HepG2 (cell line): ENCODE measurements around the gene SLC6A12. TPM values are rescaled to one million over a fixed set of nuclear protein-coding genes. Genes with fewer than 3 reads are reported as not detected.

Experiments
- ATAC-seq: fragments of 200-7000 bp; cut with Tn5 transposase; 3 replicates; pipeline ENCODE4 v1.9.1; 2020; ENCODE audit warnings: mild to moderate bottlenecking, moderate library complexity
- BruUV-seq: library from RNA; stranded (reverse); fragments of 400-500 nt; replicated peaks from 2 replicates; lab custom pipeline; 2021; lab: Mats Ljungman, UMichigan
- CTCF ChIA-PET: fragments of 300-600 bp; formaldehyde crosslinking; extraction: SDS; loops from one replicate; lab custom pipeline; 2021; ENCODE audit warnings: low total read pairs, inconsistent platforms, low intra/inter-chr PET ratio; lab: Yijun Ruan, JAX
- POLR2A ChIA-PET: fragments of 350-600 bp; sonication (Branson Sonifier 250); formaldehyde crosslinking; loops from one replicate; lab custom pipeline; 2020; ENCODE audit warnings: antibody characterized with exemption, inconsistent platforms; lab: Yijun Ruan, JAX
- DNase-seq: peaks from one replicate; pipeline ENCODE4 v3.0.0-alpha.2; 2015; ENCODE audit warnings: low spot score
- FAIRE-seq: peaks from 3 replicates; lab custom pipeline; 2011; peaks lifted over from hg19 to GRCh38; lab: Jason Lieb, UNC
- H2AFZ ChIP-seq: one replicate; pipeline ENCODE4 v1.6.1; 2011; ENCODE audit warnings: low read length, inconsistent platforms
- H3K27ac ChIP-seq: fragments of 300-600 bp; 3 replicates; pipeline ENCODE4 v1.8.0; 2011; ENCODE audit warnings: mixed run types, mild to moderate bottlenecking, mixed read lengths, low read length, inconsistent platforms; ENCODE audit not compliant: insufficient read depth; ENCODE audit errors: extremely low read length
- H3K27me3 ChIP-seq, 2 experiments: fragments of 200-600 bp in 1 of 2; 2 replicates in 1 of 2; 3 replicates in 1 of 2; pipeline versions ENCODE4 v1.6.0 to v1.8.0; 2011; ENCODE audit warnings: low read length in 2 of 2, mild to moderate bottlenecking in 2 of 2, moderate library complexity in 2 of 2, inconsistent platforms in 1 of 2; ENCODE audit not compliant: insufficient read depth in 2 of 2, control insufficient read depth in 1 of 2
- H3K36me3 ChIP-seq, 2 experiments: fragments of 200-600 bp in 1 of 2; replicated peaks in 1 of 2; 2 replicates in 1 of 2; 3 replicates in 1 of 2; pipeline versions ENCODE4 v1.5.1 to v1.8.0; 2011; ENCODE audit warnings: low read length in 2 of 2, inconsistent platforms in 1 of 2; ENCODE audit not compliant: insufficient read depth in 2 of 2, control insufficient read depth in 1 of 2
- H3K4me1 ChIP-seq: 2 replicates; pipeline ENCODE4 v1.5.1; 2012; ENCODE audit warnings: low read length, inconsistent platforms; ENCODE audit not compliant: insufficient read depth
- H3K4me2 ChIP-seq: 2 replicates; pipeline ENCODE4 v1.6.0; 2011; ENCODE audit warnings: low read depth, low read length, inconsistent platforms
- H3K4me3 ChIP-seq, 3 experiments: fragments of 200-600 bp in 1 of 3; sonication (generic), shearing (Covaris generic) in 1 of 3; replicated peaks in 1 of 3; 2 replicates each; pipeline ENCODE4 v1.5.1; 2011 to 2016; ENCODE audit warnings: low read length in 3 of 3, inconsistent platforms in 2 of 3, low read depth in 2 of 3, mild to moderate bottlenecking in 2 of 3, control low read depth in 1 of 3, mixed read lengths in 1 of 3; ENCODE audit not compliant: insufficient read depth in 1 of 3
- H3K79me2 ChIP-seq: one replicate; pipeline ENCODE4 v1.6.1; 2011; ENCODE audit warnings: low read length, inconsistent platforms; ENCODE audit not compliant: insufficient read depth
- H3K9ac ChIP-seq: 2 replicates; pipeline ENCODE4 v1.6.0; 2011; ENCODE audit warnings: mild to moderate bottlenecking, low read depth, low read length, inconsistent platforms; ENCODE audit not compliant: insufficient read depth
- H3K9me3 ChIP-seq: 2 replicates; pipeline ENCODE4 v1.5.1; 2012; ENCODE audit warnings: mild to moderate bottlenecking, low read length
- H4K20me1 ChIP-seq: 2 replicates; pipeline ENCODE4 v1.6.0; 2011; ENCODE audit warnings: inconsistent platforms, mild to moderate bottlenecking, low read length, moderate library complexity; ENCODE audit not compliant: insufficient read depth
- LCORL ChIP-seq, 2 experiments: fragments of 450-650 bp in 1 of 2; sonication (generic) in 1 of 2; formaldehyde crosslinking in 1 of 2; IDR thresholded peaks; 2 replicates each; pipeline versions ENCODE4 v1.5.0 to v1.6.1; 2017 to 2020; ENCODE audit warnings: antibody characterized with exemption in 1 of 2, missing genetic modification reagents in 1 of 2
- SMARCC2 ChIP-seq: fragments of 450-650 bp; IDR thresholded peaks from 2 replicates; pipeline ENCODE4 v1.6.1; 2017; ENCODE audit warnings: antibody characterized with exemption, mild to moderate bottlenecking
- TCF12 ChIP-seq, 2 experiments: fragments of 450-650 bp in 1 of 2; sonication (generic) in 1 of 2; formaldehyde crosslinking in 1 of 2; IDR thresholded peaks; 2 replicates each; pipeline versions ENCODE4 v1.6.1 to v1.8.0; 2017 to 2022; ENCODE audit warnings: antibody characterized with exemption in 1 of 2, mild to moderate bottlenecking in 1 of 2, missing genetic modification reagents in 1 of 2, moderate library complexity in 1 of 2
- ZBTB8A ChIP-seq: sonication (generic); formaldehyde crosslinking; IDR thresholded peaks from 2 replicates; pipeline ENCODE4 v1.4.0; 2020; ENCODE audit warnings: mild to moderate bottlenecking, low read depth, missing genetic modification reagents, borderline replicate concordance
- ZNF451 ChIP-seq: sonication (generic); formaldehyde crosslinking; IDR thresholded peaks from 2 replicates; pipeline ENCODE4 v1.5.0; 2020; ENCODE audit warnings: mild to moderate bottlenecking, missing genetic modification reagents
- WGBS: methylation state at CpG from one replicate; pipeline ENCODE4 v1.1.6; 2017; ENCODE audit warnings: low lambda C conversion rate; 5-methylcytosine and 5-hydroxymethylcytosine counted together
- in situ Hi-C: cut with HindIII; loops from 2 replicates; pipeline ENCODE4 v1.10.0; 2017; ENCODE audit warnings: low pct_unique_long_range_greater_than_20kb; ENCODE audit not compliant: extremely low pct_ligation_motif_present
- intact Hi-C: fragments of 100-400 bp; cut with micrococcal nuclease; formaldehyde crosslinking; loops from one replicate; pipeline ENCODE4 v1.10.0; 2022; ENCODE audit not compliant: unreplicated experiment
- polyA plus RNA-seq, 8 experiments: library from polyadenylated mRNA; depleted of rRNA in 3 of 8; stranded (reverse) in 7 of 8; unstranded in 1 of 8; fragments of >200 nt; fragmentation: Illumina TruSeq in 4 of 8; extraction: Trizol in 4 of 8; gene quantifications; 2 replicates each; pipeline versions ENCODE4 v1.2.1 to v1.2.3, GENCODE V29; 2011 to 2016; ENCODE audit warnings: low read depth in 4 of 8, missing spikeins in 1 of 8, mixed read lengths in 1 of 8; ENCODE audit not compliant: insufficient read depth in 1 of 8
- total RNA-seq, 5 experiments: library from RNA; depleted of rRNA; stranded (reverse); fragments of >200 nt; fragmentation: Illumina TruSeq; extraction: Trizol; gene quantifications; 2 replicates each; pipeline ENCODE4 v1.2.3, GENCODE V29; 2016; ENCODE audit warnings: low read depth in 1 of 5
- TF ChIP-seq, protein P1 (sequence below): sonication (generic); formaldehyde crosslinking; IDR thresholded peaks from 2 replicates; pipeline ENCODE4 v1.4.0; 2020; ENCODE audit warnings: missing genetic modification reagents

Gene SLC6A12
- total and polyA plus RNA-seq, 2 of the 13 experiments (the other 11 are each of a cell fraction or from before 2014, with no cell fraction given): 3.7 to 18.8 TPM

DNA sequence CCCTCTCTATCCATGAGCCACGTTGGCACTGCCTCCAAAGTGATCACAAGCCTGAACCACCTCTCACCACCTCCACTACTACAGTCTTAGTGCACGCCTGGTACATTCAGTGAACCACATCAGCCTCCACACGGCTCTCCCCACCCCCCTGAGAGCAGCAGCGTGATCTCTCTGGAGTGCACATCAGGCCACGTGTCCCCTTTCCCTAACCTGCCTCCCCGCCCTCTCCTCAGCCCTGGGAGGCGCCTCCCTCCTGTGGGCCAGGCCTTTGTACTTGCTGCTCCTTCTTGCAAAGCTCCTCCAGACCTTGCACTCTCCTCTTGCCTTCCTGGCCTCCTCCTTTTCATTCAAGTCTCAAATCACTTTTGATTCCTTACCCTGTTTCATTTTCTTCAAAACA lies 49.8 kb downstream of the SLC6A12 start:
- in situ Hi-C loops: no loop called here
- Histone ChIP-seq H3K27me3 (peaks cover 0 to 68% of the 10 kb centered on the region in 2 experiments; a peak in 4 of 5 replicates), H3K4me2 (0 out of 2 replicates have a peak overlapping the region, but pooled peaks have one; percentile 24), H3K79me2 (no peaks in the 10 kb centered on the region), H3K9me3 (no peaks in the 10 kb centered on the region), H3K27ac (no peak overlapping the region), H4K20me1 (0 out of 2 replicates have a peak, but pooled peaks cover 3% of the 10 kb centered on the region), H2AFZ (no peak overlapping the region), H3K4me3 (no peak overlapping the region), H3K4me1 (peaks cover 32% of the 10 kb centered on the region), H3K9ac (no peak overlapping the region), H3K36me3 (no peaks in the 10 kb centered on the region)
- peak; percentile 30 for ATAC-seq
- no peak for DNase-seq
- TF ChIP-seq ZBTB8A (CRISPR knock-in tag): no peak
- TF ChIP-seq, protein P1, sequence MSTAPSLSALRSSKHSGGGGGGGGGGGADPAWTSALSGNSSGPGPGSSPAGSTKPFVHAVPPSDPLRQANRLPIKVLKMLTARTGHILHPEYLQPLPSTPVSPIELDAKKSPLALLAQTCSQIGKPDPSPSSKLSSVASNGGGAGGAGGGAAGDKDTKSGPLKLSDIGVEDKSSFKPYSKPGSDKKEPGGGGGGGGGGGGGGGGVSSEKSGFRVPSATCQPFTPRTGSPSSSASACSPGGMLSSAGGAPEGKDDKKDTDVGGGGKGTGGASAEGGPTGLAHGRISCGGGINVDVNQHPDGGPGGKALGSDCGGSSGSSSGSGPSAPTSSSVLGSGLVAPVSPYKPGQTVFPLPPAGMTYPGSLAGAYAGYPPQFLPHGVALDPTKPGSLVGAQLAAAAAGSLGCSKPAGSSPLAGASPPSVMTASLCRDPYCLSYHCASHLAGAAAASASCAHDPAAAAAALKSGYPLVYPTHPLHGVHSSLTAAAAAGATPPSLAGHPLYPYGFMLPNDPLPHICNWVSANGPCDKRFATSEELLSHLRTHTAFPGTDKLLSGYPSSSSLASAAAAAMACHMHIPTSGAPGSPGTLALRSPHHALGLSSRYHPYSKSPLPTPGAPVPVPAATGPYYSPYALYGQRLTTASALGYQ (CRISPR knock-in tag): no peak
- TF ChIP-seq TCF12 (IDR thresholded peaks at IDR 0.05): no peak
- no peak for TF ChIP-seq TCF12 (CRISPR knock-in tag; IDR thresholded peaks at IDR 0.05)
- no peak for TF ChIP-seq LCORL (IDR thresholded peaks at IDR 0.05)
- TF ChIP-seq LCORL (CRISPR knock-in tag; IDR thresholded peaks at IDR 0.05): no peak
- no peak for TF ChIP-seq ZNF451
- TF ChIP-seq SMARCC2: no peak
- intact Hi-C loops: no loop called here
- ChIA-PET CTCF (no interaction called here), POLR2A (no interaction called here)
- no peak for FAIRE-seq
- BruUV-seq: no TSS peak
- WGBS: 8% methylated on average over 6 of the region's 7 CpGs
